Gastroesophageal sphincter (tissue), 3 donors: ENCODE results near the gene TSC22D3.

ENCODE experiments used
- CTCF ChIP-seq, 4 experiments: fragments of 200-600 bp in 2 of 4; fragments of 450-650 bp in 2 of 4; sonication (generic) in 1 of 4; IDR thresholded peaks; one replicate each; pipeline ENCODE4 v1.5.1; 2017 to 2019; ENCODE audit warnings: antibody characterized with exemption in 4 of 4, mild to moderate bottlenecking in 2 of 4, moderate library complexity in 2 of 4
- POLR2A ChIP-seq, 2 donors: fragments of 450-650 bp; IDR thresholded peaks; one replicate each; pipeline ENCODE4 v1.6.1; 2017; ENCODE audit warnings: antibody characterized with exemption in 2 of 2, mild to moderate bottlenecking in 2 of 2, moderate library complexity in 1 of 2
- POLR2AphosphoS5 ChIP-seq: sonication (generic); formaldehyde crosslinking; IDR thresholded peaks from one replicate; pipeline ENCODE4 v1.6.1; 2017; ENCODE audit warnings: antibody characterized with exemption

- TF ChIP-seq CTCF (IDR thresholded peaks at IDR 0.05) (no peak), POLR2AphosphoS5 (no peak), POLR2A (IDR thresholded peaks at IDR 0.05) (no peak)
These were observed 71.4 kb downstream of the TSC22D3 start for GRCh38 chrX:107704181-107704580.
